Mesendoderm (in vitro differentiated cells): ENCODE data around the gene PLEKHM1.
A peak's percentile ranks its signal among the peaks of the same experiment; 100 is the strongest.

Experiments used
- DNase-seq: peaks from one replicate; pipeline ENCODE4 v3.0.0; 2013
- H2AK5ac ChIP-seq: 2 replicates; pipeline ENCODE4 v1.6.1; 2013; ENCODE audit warnings: low read length, inconsistent platforms
- H2BK120ac ChIP-seq: 2 replicates; pipeline ENCODE4 v1.6.1; 2013; ENCODE audit warnings: low read depth, mild to moderate bottlenecking, low read length, moderate library complexity, mixed read lengths
- H2BK15ac ChIP-seq: replicated peaks from 2 replicates; pipeline ENCODE4 v1.6.1; 2013; ENCODE audit warnings: low read depth, mild to moderate bottlenecking, moderate library complexity
- H2BK5ac ChIP-seq: 2 replicates; pipeline ENCODE4 v1.6.1; 2013; ENCODE audit warnings: low read length, inconsistent platforms
- H3K18ac ChIP-seq: 2 replicates; pipeline ENCODE4 v1.6.1; 2013; ENCODE audit warnings: mild to moderate bottlenecking, low read length, mixed read lengths
- H3K23ac ChIP-seq: one replicate; pipeline ENCODE4 v1.6.1; 2013; ENCODE audit warnings: low read length
- H3K27ac ChIP-seq: 2 replicates; pipeline ENCODE4 v1.5.1; 2013; ENCODE audit warnings: low read depth, mild to moderate bottlenecking, inconsistent platforms, low read length, moderate library complexity
- H3K27me3 ChIP-seq: 2 replicates; pipeline ENCODE4 v1.6.1; 2013; ENCODE audit warnings: low read length, control low read depth, mild to moderate bottlenecking, inconsistent platforms; ENCODE audit not compliant: insufficient read depth, poor library complexity
- H3K36me3 ChIP-seq: 2 replicates; pipeline ENCODE4 v1.6.1; 2013; ENCODE audit warnings: low read length, inconsistent platforms; ENCODE audit not compliant: control insufficient read depth, insufficient read depth
- H3K4ac ChIP-seq: one replicate; pipeline ENCODE4 v1.6.1; 2013; ENCODE audit warnings: low read depth, mild to moderate bottlenecking, low read length, moderate library complexity
- H3K4me1 ChIP-seq: 2 replicates; pipeline ENCODE4 v1.6.1; 2013; ENCODE audit warnings: low read depth, low read length, inconsistent platforms; ENCODE audit not compliant: control insufficient read depth
- H3K4me2 ChIP-seq: 2 replicates; pipeline ENCODE4 v1.6.1; 2013; ENCODE audit warnings: low read length
- H3K4me3 ChIP-seq: 2 replicates; pipeline ENCODE4 v1.5.1; 2013; ENCODE audit warnings: mild to moderate bottlenecking, low read length
- H3K56ac ChIP-seq: one replicate; pipeline ENCODE4 v1.6.1; 2013; ENCODE audit warnings: low read length
- H3K79me1 ChIP-seq: 2 replicates; pipeline ENCODE4 v1.6.1; 2013; ENCODE audit warnings: low read length, inconsistent platforms
- H3K79me2 ChIP-seq: 2 replicates; pipeline ENCODE4 v1.6.1; 2013; ENCODE audit warnings: mild to moderate bottlenecking, low read length; ENCODE audit not compliant: control insufficient read depth, insufficient read depth
- H3K9ac ChIP-seq: 2 replicates; pipeline ENCODE4 v1.6.1; 2013; ENCODE audit warnings: low read length, inconsistent platforms
- H4K5ac ChIP-seq: one replicate; pipeline ENCODE4 v1.6.1; 2013; ENCODE audit warnings: low read length
- H4K8ac ChIP-seq: one replicate; pipeline ENCODE4 v1.6.1; 2013; ENCODE audit warnings: low read depth, mild to moderate bottlenecking, control low read depth, low read length, moderate library complexity
- WGBS: extraction: QIAGEN DNeasy Blood & Tissue Kit; methylation state at CpG from one replicate; pipeline ENCODE4 v1.1.7; 2013; ENCODE audit warnings: low lambda C conversion rate, missing lambda C conversion rate; ENCODE audit not compliant: insufficient coverage; ENCODE audit errors: extremely low coverage; 5-methylcytosine and 5-hydroxymethylcytosine counted together

Gene PLEKHM1

GRCh38 chr17:45431531-45432404, 58.8 kb downstream of the PLEKHM1 start:
- no peaks in the 10 kb centered on the region for H3K79me1 ChIP-seq
- H3K27me3 ChIP-seq: peaks cover 25% of the 10 kb centered on the region
- peak; percentile 94 for DNase-seq
- no CpG with 5 or more reads among the region's 64 CpGs for WGBS
- no peak overlapping the region for H2BK120ac ChIP-seq
- peak overlapping the region; percentile 57 for H3K4me3 ChIP-seq
- H3K4ac ChIP-seq: no peak overlapping the region
- H4K5ac ChIP-seq: no peak overlapping the region
- H3K36me3 ChIP-seq: no peaks in the 10 kb centered on the region
- no peak overlapping the region for H2BK5ac ChIP-seq
- H3K27ac ChIP-seq: no peak overlapping the region
- H4K8ac ChIP-seq: no peak overlapping the region
- peak overlapping the region; percentile 65 for H3K9ac ChIP-seq
- no peak overlapping the region for H3K23ac ChIP-seq
- H3K4me1 ChIP-seq: no peaks in the 10 kb centered on the region
- H3K79me2 ChIP-seq: no peaks in the 10 kb centered on the region
- H3K18ac ChIP-seq: no peak overlapping the region
- H3K56ac ChIP-seq: peak overlapping the region; percentile 73
- no peak overlapping the region for H2AK5ac ChIP-seq
- H2BK15ac ChIP-seq: no peak overlapping the region
- H3K4me2 ChIP-seq: peak overlapping the region; percentile 94

- Histone ChIP-seq H3K4me3 (peak overlapping the region; percentile 34), H2BK15ac (no peak overlapping the region), H4K5ac (no peak overlapping the region), H3K56ac (peak overlapping the region; percentile 73), H3K27me3 (peaks cover 25% of the 10 kb centered on the region), H3K36me3 (no peaks in the 10 kb centered on the region), H3K79me2 (no peaks in the 10 kb centered on the region), H4K8ac (no peak overlapping the region), H3K4me2 (peak overlapping the region; percentile 62), H2BK5ac (no peak overlapping the region), H2BK120ac (no peak overlapping the region), H3K79me1 (no peaks in the 10 kb centered on the region), H3K18ac (no peak overlapping the region), H3K9ac (peak overlapping the region; percentile 54), H3K4me1 (no peaks in the 10 kb centered on the region), H2AK5ac (no peak overlapping the region), H3K27ac (no peak overlapping the region), H3K23ac (peak overlapping the region; percentile 45), H3K4ac (no peak overlapping the region)
- peak; percentile 67 for DNase-seq
- WGBS: no CpG with 5 or more reads among the region's 47 CpGs
These were observed 59.6 kb downstream of the PLEKHM1 start for GRCh38 chr17:45430738-45431530.

- H3K79me1 ChIP-seq: no peaks in the 10 kb centered on the region
- H3K4ac ChIP-seq: no peak overlapping the region
- H3K4me2 ChIP-seq: no peak overlapping the region
- no peaks in the 10 kb centered on the region for H3K79me2 ChIP-seq
- H2AK5ac ChIP-seq: no peak overlapping the region
- H2BK15ac ChIP-seq: no peak overlapping the region
- peaks cover 25% of the 10 kb centered on the region for H3K27me3 ChIP-seq
- H2BK5ac ChIP-seq: no peak overlapping the region
- H2BK120ac ChIP-seq: no peak overlapping the region
- no peak overlapping the region for H3K18ac ChIP-seq
- no peak overlapping the region for H3K23ac ChIP-seq
- H3K56ac ChIP-seq: peak overlapping the region; percentile 49
- no peak overlapping the region for H4K8ac ChIP-seq
- WGBS: no CpG with 5 or more reads among the region's 68 CpGs
- H4K5ac ChIP-seq: no peak overlapping the region
- H3K4me1 ChIP-seq: no peaks in the 10 kb centered on the region
- H3K4me3 ChIP-seq: no peak overlapping the region
- no peak overlapping the region for H3K9ac ChIP-seq
- H3K36me3 ChIP-seq: no peaks in the 10 kb centered on the region
- H3K27ac ChIP-seq: no peak overlapping the region
- DNase-seq: no peak
These were observed 60.3 kb downstream of the PLEKHM1 start for GRCh38 chr17:45430006-45430737.

GRCh38 chr17:45429339-45430005, 61.0 kb downstream of the PLEKHM1 start:
- Histone ChIP-seq H2BK5ac (no peak overlapping the region), H3K4me3 (no peak overlapping the region), H3K27ac (no peak overlapping the region), H3K18ac (no peak overlapping the region), H3K56ac (peak overlapping the region; percentile 49), H3K79me1 (no peaks in the 10 kb centered on the region), H3K36me3 (no peaks in the 10 kb centered on the region), H2AK5ac (no peak overlapping the region), H3K4me2 (peak overlapping the region; percentile 44), H3K9ac (peak overlapping the region; percentile 27), H3K4me1 (no peaks in the 10 kb centered on the region), H4K5ac (no peak overlapping the region), H3K27me3 (peaks cover 25% of the 10 kb centered on the region), H3K79me2 (no peaks in the 10 kb centered on the region), H3K23ac (no peak overlapping the region), H3K4ac (no peak overlapping the region), H4K8ac (no peak overlapping the region), H2BK15ac (no peak overlapping the region), H2BK120ac (no peak overlapping the region)
- peak; percentile 63 for DNase-seq
- no CpG with 5 or more reads among the region's 82 CpGs for WGBS

GRCh38 chr17:45428931-45429338, 61.6 kb downstream of the PLEKHM1 start:
- Histone ChIP-seq H3K23ac (no peak overlapping the region), H3K79me1 (no peaks in the 10 kb centered on the region), H2AK5ac (no peak overlapping the region), H3K27ac (no peak overlapping the region), H3K79me2 (no peaks in the 10 kb centered on the region), H3K4me3 (no peak overlapping the region), H3K18ac (no peak overlapping the region), H3K27me3 (peaks cover 25% of the 10 kb centered on the region), H4K5ac (no peak overlapping the region), H2BK120ac (no peak overlapping the region), H3K56ac (no peak overlapping the region), H4K8ac (no peak overlapping the region), H3K36me3 (no peaks in the 10 kb centered on the region), H3K4me2 (peak overlapping the region; percentile 44), H2BK5ac (no peak overlapping the region), H2BK15ac (no peak overlapping the region), H3K4me1 (no peaks in the 10 kb centered on the region), H3K9ac (no peak overlapping the region), H3K4ac (no peak overlapping the region)
- no CpG with 5 or more reads among the region's 15 CpGs for WGBS
- DNase-seq: no peak
